Testis (tissue), 3 donors: ENCODE results near the gene MYO1E. TPM values are rescaled to one million over a fixed set of nuclear protein-coding genes. Genes with fewer than 3 reads are reported as not detected.
"Not testable (repeated sequence)": the region's sequence is repeated elsewhere in the genome, so short reads cannot be mapped to it uniquely, and the experiment has no call there.

ENCODE experiments used
- DNase-seq: peaks from one replicate; pipeline ENCODE4 v3.0.0-alpha.2; 2019
- H3K27ac ChIP-seq, 2 donors: fragments of 200-600 bp; sonication (generic); one replicate each; pipeline ENCODE4 v1.5.1; 2019
- H3K27me3 ChIP-seq: fragments of 200-600 bp; sonication (generic); one replicate; pipeline ENCODE4 v1.5.1; 2019
- H3K36me3 ChIP-seq: fragments of 200-600 bp; sonication (generic); one replicate; pipeline ENCODE4 v1.5.1; 2017; ENCODE audit warnings: low read depth; ENCODE audit errors: missing control alignments
- H3K4me1 ChIP-seq: fragments of 200-600 bp; sonication (generic); one replicate; pipeline ENCODE4 v1.5.1; 2019
- H3K4me3 ChIP-seq, 2 donors: fragments of 200-600 bp; sonication (generic); one replicate each; pipeline ENCODE4 v1.5.1; 2017 to 2019
- H3K9me3 ChIP-seq: fragments of 200-600 bp; sonication (generic); one replicate; pipeline ENCODE4 v1.5.1; 2017
- CTCF ChIP-seq, 3 experiments: fragments of 450-650 bp in 2 of 3; fragments of 200-600 bp in 1 of 3; sonication (generic) in 1 of 3; IDR thresholded peaks; one replicate each; pipeline ENCODE4 v1.5.1; 2016 to 2019; ENCODE audit warnings: antibody characterized with exemption in 3 of 3, mild to moderate bottlenecking in 2 of 3, moderate library complexity in 1 of 3
- POLR2A ChIP-seq: fragments of 450-650 bp; IDR thresholded peaks from one replicate; pipeline ENCODE4 v1.6.1; 2017; ENCODE audit warnings: antibody characterized with exemption, mild to moderate bottlenecking, moderate library complexity
- WGBS, 2 donors: methylation state at CpG; one replicate each; pipeline ENCODE4 v1.1.5; 2018; 5-methylcytosine and 5-hydroxymethylcytosine counted together
- intact Hi-C: fragments of 100-400 bp; cut with DNase I; formaldehyde crosslinking; loops from one replicate; pipeline ENCODE4 v1.15.1; 2023; ENCODE audit warnings: low total_unique reads
- polyA plus RNA-seq: library from polyadenylated mRNA; stranded (reverse); fragments of 350-450 nt; fragmentation: Illumina TruSeq; extraction: RNeasy Lipid Tissue Mini Kit (QIAGEN cat#74804); gene quantifications from one replicate; pipeline ENCODE4 v1.2.3, GENCODE V29; 2014; ENCODE audit warnings: low read depth, low replicate concordance; ENCODE audit not compliant: insufficient read depth
- total RNA-seq, 2 donors: library from RNA; depleted of rRNA; stranded (reverse); fragments of >200 nt; gene quantifications; one replicate each; pipeline ENCODE4 v1.2.3, GENCODE V29; 2016

MYO1E gene
- total and polyA plus RNA-seq, 3 donors from 2014 or later = 14.3 to 23.4 (median 22.5) TPM

- Histone ChIP-seq H3K36me3 (no peaks in the 10 kb centered on the region), H3K27ac (no peak overlapping the region), H3K4me3 (no peak overlapping the region), H3K27me3 (no peaks in the 10 kb centered on the region), H3K4me1 (no peaks in the 10 kb centered on the region), H3K9me3 (no peaks in the 10 kb centered on the region)
- peak; percentile 37 for DNase-seq
- 63 to 64% methylated on average over 2 of the region's 2 CpGs for WGBS, 2 donors
- intact Hi-C loops = no loop called here
- TF ChIP-seq POLR2A (no peak), CTCF (IDR thresholded peaks at IDR 0.05) (no peak)
Observed at GRCh38 chr15:59150185-59150584, 222.5 kb downstream of the MYO1E start.

DNA sequence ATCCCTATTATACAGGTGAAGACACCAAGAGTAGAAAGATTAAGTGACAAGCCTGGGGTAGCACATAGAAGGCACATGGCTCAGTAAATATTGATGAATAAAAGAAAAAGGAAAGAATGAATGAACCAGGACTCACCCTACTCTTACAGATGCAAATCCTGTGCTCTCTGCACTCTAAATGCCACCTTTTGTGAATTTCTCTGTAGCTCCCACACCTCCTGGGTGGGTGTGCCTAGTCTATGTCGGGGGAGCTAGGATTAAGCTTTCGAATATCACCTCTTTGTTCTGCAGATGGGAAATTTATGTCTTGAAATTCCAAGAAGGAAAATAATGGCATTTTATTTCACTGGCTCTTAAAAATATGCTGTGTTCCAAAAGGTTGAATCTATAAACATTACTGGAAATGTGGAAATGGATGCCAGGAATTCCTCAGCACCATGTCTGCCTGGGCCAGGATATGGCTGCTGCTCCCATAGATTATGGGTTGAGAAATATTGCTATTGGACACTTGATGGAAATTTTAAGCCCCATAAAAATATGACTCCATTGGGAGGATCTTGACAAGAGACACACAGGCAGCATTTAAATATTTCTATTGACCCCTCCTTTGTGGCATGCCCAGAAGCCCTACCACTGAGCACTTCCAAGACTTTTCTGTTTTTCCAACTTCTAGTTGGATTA lies 224.4 kb downstream of the MYO1E start:
- intact Hi-C loops = no loop called here
- no peaks in the 10 kb centered on the region for H3K9me3 ChIP-seq
- no peak overlapping the region for H3K27ac ChIP-seq
- TF ChIP-seq CTCF (IDR thresholded peaks at IDR 0.05) (no peak), POLR2A (no peak)
- H3K4me1 ChIP-seq = no peaks in the 10 kb centered on the region
- WGBS, 2 donors = 49 to 76% methylated on average over 2 of the region's 2 CpGs
- no peaks in the 10 kb centered on the region for H3K27me3 ChIP-seq
- no peak overlapping the region for H3K4me3 ChIP-seq
- no peak for DNase-seq
- no peaks in the 10 kb centered on the region for H3K36me3 ChIP-seq

DNA sequence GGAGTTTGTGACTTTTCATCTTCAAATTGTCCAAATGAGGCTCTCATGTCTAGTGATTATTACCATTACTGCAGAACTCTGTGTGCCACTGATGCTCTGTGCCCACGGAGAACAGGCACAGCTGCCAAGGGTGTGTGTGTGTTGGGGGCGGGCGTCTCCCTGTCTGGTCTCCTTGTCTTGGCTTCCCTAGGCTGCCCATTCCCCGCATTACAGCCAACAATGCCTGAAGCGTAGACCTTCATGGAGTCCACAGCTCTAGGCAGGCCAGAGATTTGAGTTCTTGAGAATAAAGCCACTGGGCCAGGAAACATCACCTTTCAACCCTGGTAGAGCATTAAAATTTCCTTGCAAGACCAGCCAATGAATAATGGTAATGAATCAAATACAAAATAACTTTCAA lies 225.0 kb downstream of the MYO1E start:
- TF ChIP-seq CTCF (IDR thresholded peaks at IDR 0.05) = no peak
- no peak for TF ChIP-seq POLR2A
- DNase-seq = no peak
- Histone ChIP-seq H3K4me1 (no peaks in the 10 kb centered on the region), H3K9me3 (no peaks in the 10 kb centered on the region), H3K36me3 (no peaks in the 10 kb centered on the region), H3K4me3 (no peak overlapping the region), H3K27me3 (no peaks in the 10 kb centered on the region), H3K27ac (no peak overlapping the region)
- intact Hi-C loops = no loop called here
- WGBS, 2 donors = 78 to 90% methylated on average over 5 of the region's 5 CpGs

- H3K27ac ChIP-seq, intact Hi-C loops, H3K4me1 ChIP-seq, H3K27me3 ChIP-seq, H3K9me3 ChIP-seq, H3K4me3 ChIP-seq, H3K36me3 ChIP-seq: not testable (repeated sequence)
- DNase-seq = peak; percentile 33
- peak in 1 of 3 experiments; percentile 11 for TF ChIP-seq CTCF (IDR thresholded peaks at IDR 0.05)
- 83% methylated on average over 10 of the region's 10 CpGs for whole genome bisulfite sequencing, 2 donors
Observed at GRCh38 chr15:59144594-59144993, 228.1 kb downstream of the MYO1E start.

DNA sequence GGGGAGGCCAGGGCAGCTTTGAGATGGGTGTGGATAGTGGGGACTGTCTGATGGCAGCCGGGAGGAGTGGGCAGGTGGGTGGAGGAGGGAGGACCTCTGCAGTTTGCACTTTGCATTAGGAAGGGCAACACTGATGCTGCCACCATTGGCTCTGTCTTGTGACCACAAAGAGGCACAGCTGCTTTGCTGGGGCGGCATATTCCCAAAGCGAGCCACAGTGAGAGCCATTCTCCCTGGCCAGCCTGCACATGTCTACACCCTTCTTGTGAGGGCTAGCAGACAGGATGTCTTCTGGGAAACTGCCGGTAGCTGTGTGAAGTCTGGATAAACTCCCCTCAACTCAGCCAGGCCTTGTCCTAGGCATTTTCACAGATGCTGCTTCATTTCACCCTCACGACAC lies 229.4 kb downstream of the MYO1E start:
- H3K4me1 ChIP-seq = no peaks in the 10 kb centered on the region
- no peaks in the 10 kb centered on the region for H3K9me3 ChIP-seq
- no peak overlapping the region for H3K4me3 ChIP-seq
- H3K36me3 ChIP-seq = no peaks in the 10 kb centered on the region
- TF ChIP-seq CTCF (IDR thresholded peaks at IDR 0.05) (no peak), POLR2A (no peak)
- intact Hi-C loops = no loop called here
- DNase-seq = no peak
- no peak overlapping the region for H3K27ac ChIP-seq
- no peaks in the 10 kb centered on the region for H3K27me3 ChIP-seq
- 87 to 90% methylated on average over 5 of the region's 5 CpGs for WGBS, 2 donors
